Activated CD8-positive, alpha-beta T cell treated with anti-CD3 and anti-CD28 coated beads for 36 hours (primary cell): ENCODE measurements around the gene SELENOP. TPM values are rescaled to one million over a fixed set of nuclear protein-coding genes. Genes with fewer than 3 reads are reported as not detected.

Experiments
- ATAC-seq: fragments of 200-7000 bp; cut with Tn5 transposase; one replicate; pipeline ENCODE4 v1.10.0; 2021; ENCODE audit warnings: mild to moderate bottlenecking, moderate library complexity
- CTCF ChIA-PET: fragments of 350-600 bp; sonication (Branson Sonifier 250); formaldehyde crosslinking; loops from one replicate; lab custom pipeline; 2021; ENCODE audit warnings: antibody characterized with exemption; lab: Charles Lee
- POLR2A ChIA-PET: fragments of 350-600 bp; sonication (Branson Sonifier 250); formaldehyde crosslinking; loops from one replicate; lab custom pipeline; 2021; ENCODE audit warnings: antibody characterized with exemption; lab: Charles Lee
- DNase-seq: peaks from one replicate; pipeline ENCODE4 v3.0.0-alpha.2; 2020
- H3K27ac Mint-ChIP-seq: one replicate; pipeline ENCODE4 v1.8.0; 2021; ENCODE audit warnings: mild to moderate bottlenecking, mixed read lengths
- H3K27me3 Mint-ChIP-seq: one replicate; pipeline ENCODE4 v1.8.0; 2021; ENCODE audit warnings: mixed read lengths
- H3K36me3 Mint-ChIP-seq: one replicate; pipeline ENCODE4 v1.8.0; 2021; ENCODE audit warnings: low read depth, mixed read lengths
- H3K4me1 Mint-ChIP-seq: one replicate; pipeline ENCODE4 v1.8.0; 2021; ENCODE audit warnings: low read depth, mixed read lengths
- H3K4me3 Mint-ChIP-seq: one replicate; pipeline ENCODE4 v1.8.0; 2021; ENCODE audit warnings: mild to moderate bottlenecking, moderate library complexity, mixed read lengths
- H3K9me3 Mint-ChIP-seq: one replicate; pipeline ENCODE4 v1.8.0; 2021; ENCODE audit warnings: mixed read lengths
- intact Hi-C: fragments of 100-400 bp; cut with micrococcal nuclease; formaldehyde crosslinking; loops from one replicate; pipeline ENCODE4 v1.10.0; 2022
- total RNA-seq, 2 experiments: library from RNA; stranded (reverse); gene quantifications; one replicate each; pipeline ENCODE4 v1.2.3, GENCODE V29; 2021
- TF ChIP-seq, protein P1 (sequence below): fragments of 200-600 bp; IDR thresholded peaks from one replicate; pipeline ENCODE4 v1.8.0; 2022; ENCODE audit warnings: antibody characterized with exemption, mild to moderate bottlenecking

The SELENOP gene
- total RNA-seq, 2 experiments from 2014 or later, result not detected

DNA sequence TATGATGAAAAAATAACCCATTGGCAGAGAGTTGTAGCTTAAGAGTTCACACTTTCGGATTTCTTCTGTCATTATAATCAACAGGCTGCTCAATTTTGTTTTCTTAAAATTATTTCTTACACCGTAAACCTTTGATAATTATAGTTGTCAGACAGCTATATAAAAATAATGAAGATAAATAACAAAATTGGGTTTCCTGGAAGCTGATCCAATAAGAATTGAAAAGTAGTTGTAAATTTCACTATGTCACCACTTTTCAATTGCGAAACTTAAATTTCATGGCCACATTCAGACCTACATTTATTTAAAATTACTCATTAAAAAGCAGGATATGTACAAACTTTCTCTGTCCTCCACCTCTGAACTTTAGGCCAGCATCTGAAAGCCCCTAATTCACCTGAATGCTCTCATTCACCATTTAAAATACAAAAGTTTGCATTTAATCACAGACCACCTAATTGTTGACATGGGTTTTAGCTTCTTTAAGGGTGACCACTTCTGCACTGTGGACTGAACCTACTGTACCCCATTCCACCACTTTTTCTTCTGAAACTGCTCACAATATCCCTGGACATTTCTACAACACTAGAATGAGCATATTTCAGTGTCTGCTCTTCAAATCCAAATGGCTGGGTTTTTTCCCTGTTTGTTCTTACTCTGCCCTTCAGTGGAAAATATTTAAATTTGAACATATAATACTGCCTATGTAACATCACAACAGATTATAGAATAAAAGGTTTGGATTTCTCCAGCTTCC is 680 bp downstream of the SELENOP start:
- CTCF ChIA-PET, result interaction anchor here (0.8 to 1.9 kb wide), 4 partner anchors 43 to 79 kb away, joined by 3 to 8 read pairs (median 3); no protein-coding TSS in a partner anchor
- intact Hi-C loops, result no loop called here
- POLR2A ChIA-PET, result no interaction called here
- Mint-ChIP-seq H3K36me3 (no peaks in the 10 kb centered on the region), H3K9me3 (no peaks in the 10 kb centered on the region), H3K27me3 (no peaks in the 10 kb centered on the region), H3K4me3 (no peak overlapping the region), H3K4me1 (peaks cover 3% of the 10 kb centered on the region), H3K27ac (no peak overlapping the region)
- ATAC-seq (no peak), DNase-seq (no peak)
- TF ChIP-seq, protein P1, sequence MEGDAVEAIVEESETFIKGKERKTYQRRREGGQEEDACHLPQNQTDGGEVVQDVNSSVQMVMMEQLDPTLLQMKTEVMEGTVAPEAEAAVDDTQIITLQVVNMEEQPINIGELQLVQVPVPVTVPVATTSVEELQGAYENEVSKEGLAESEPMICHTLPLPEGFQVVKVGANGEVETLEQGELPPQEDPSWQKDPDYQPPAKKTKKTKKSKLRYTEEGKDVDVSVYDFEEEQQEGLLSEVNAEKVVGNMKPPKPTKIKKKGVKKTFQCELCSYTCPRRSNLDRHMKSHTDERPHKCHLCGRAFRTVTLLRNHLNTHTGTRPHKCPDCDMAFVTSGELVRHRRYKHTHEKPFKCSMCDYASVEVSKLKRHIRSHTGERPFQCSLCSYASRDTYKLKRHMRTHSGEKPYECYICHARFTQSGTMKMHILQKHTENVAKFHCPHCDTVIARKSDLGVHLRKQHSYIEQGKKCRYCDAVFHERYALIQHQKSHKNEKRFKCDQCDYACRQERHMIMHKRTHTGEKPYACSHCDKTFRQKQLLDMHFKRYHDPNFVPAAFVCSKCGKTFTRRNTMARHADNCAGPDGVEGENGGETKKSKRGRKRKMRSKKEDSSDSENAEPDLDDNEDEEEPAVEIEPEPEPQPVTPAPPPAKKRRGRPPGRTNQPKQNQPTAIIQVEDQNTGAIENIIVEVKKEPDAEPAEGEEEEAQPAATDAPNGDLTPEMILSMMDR, result no peak

- intact Hi-C loops, result no loop called here
- POLR2A ChIA-PET, result interaction anchor here (0.5 kb wide), 1 partner anchor 176 kb away, joined by 3 read pairs; no protein-coding TSS in a partner anchor
- DNase-seq, result no peak
- CTCF ChIA-PET, result interaction anchor here (1.1 to 1.9 kb wide), 2 partner anchors 24 to 41 kb away, joined by 3 read pairs; no protein-coding TSS in a partner anchor
- Mint-ChIP-seq H3K36me3 (no peaks in the 10 kb centered on the region), H3K27ac (no peak overlapping the region), H3K4me1 (peaks cover 3% of the 10 kb centered on the region), H3K27me3 (no peaks in the 10 kb centered on the region), H3K4me3 (no peak overlapping the region), H3K9me3 (no peaks in the 10 kb centered on the region)
- TF ChIP-seq, protein P1, result no peak
- ATAC-seq, result no peak
These were observed 2.6 kb downstream of the SELENOP start for GRCh38 chr5:42808888-42809611.

DNA sequence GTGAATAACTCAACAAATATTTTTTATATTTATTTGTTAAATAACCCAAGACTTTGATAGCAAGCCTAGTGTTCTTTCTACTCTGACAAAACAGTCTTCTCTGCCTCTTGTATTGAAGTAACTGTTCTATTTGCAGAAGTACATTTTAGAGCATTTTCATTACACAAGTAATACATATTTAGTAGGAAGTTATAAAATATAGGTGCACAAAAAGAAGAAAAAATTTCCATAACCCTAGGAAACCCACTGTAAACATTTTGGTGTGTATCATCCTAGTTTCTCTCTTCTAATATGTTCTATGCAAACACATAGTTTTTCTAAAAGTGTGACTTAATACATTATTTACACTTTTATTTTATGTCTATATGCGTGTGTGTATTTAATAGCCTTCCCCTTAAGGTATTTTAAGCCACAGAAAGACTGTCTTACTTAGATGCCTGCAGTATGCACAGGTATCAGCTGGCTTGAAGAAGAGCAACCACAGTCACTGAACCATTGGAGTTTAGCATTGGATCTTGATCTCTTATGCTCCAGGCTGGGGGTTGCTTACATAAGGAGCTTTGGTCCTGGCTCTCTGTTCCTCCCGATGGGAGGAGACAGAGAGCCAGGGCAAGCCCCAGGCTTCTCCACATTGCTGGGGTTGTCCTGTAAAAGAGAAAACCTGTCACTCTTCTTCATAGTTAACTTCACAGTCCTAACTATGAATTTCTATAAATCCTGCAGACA is 3.8 kb downstream of the SELENOP start:
- TF ChIP-seq, protein P1, result no peak
- no peak overlapping the region for H3K4me3 Mint-ChIP-seq
- ChIA-PET POLR2A (no interaction called here), CTCF (no interaction called here)
- no peaks in the 10 kb centered on the region for H3K36me3 Mint-ChIP-seq
- H3K27me3 Mint-ChIP-seq, result no peaks in the 10 kb centered on the region
- no peak for ATAC-seq
- intact Hi-C loops, result no loop called here
- DNase-seq, result no peak
- peaks cover 3% of the 10 kb centered on the region for H3K4me1 Mint-ChIP-seq
- no peaks in the 10 kb centered on the region for H3K9me3 Mint-ChIP-seq
- no peak overlapping the region for H3K27ac Mint-ChIP-seq

DNA sequence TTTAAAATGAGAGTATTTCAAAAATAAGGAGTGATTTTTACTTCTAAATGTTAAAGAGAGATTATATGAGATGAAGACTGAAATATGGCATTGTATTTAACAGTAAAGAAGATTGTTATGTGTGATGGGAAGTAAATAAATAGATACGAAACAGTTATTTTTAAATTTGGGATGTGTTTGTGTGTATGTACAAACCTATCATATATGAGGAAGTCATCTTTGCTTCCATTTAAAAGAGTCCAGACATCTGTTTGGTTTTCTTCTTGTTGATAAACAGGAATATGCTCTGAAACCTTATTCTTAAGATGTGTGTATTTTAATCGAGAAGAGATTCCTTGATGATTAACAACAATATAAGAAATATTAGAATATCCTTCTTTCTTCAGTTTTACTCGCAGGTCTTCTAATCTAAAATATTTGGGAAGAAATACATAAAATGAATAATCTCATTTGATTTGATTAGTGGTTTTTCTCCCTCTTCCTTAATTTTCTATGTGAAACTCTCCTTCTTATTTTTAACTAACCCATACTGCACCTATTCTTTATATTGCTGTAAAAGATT is 4.9 kb downstream of the SELENOP start:
- DNase-seq (no peak), ATAC-seq (no peak)
- H3K4me3 Mint-ChIP-seq, result no peak overlapping the region
- ChIA-PET POLR2A (no interaction called here), CTCF (no interaction called here)
- peaks cover 1% of the 10 kb centered on the region for H3K4me1 Mint-ChIP-seq
- H3K36me3 Mint-ChIP-seq, result no peaks in the 10 kb centered on the region
- TF ChIP-seq, protein P1, result no peak
- no peaks in the 10 kb centered on the region for H3K9me3 Mint-ChIP-seq
- no peaks in the 10 kb centered on the region for H3K27me3 Mint-ChIP-seq
- intact Hi-C loops, result no loop called here
- H3K27ac Mint-ChIP-seq, result no peak overlapping the region
